Putamen (tissue), 1 donor: ENCODE results near the gene WWOX.

ENCODE experiments used
- DNase-seq: peaks from one replicate; pipeline ENCODE4 v3.0.0-alpha.2; 2016; ENCODE audit warnings: low spot score

The WWOX gene

GRCh38 chr16:78228704-78229103 lies 129.2 kb downstream of the WWOX start:
- no peak for DNase-seq

GRCh38 chr16:78230832-78231231 lies 131.4 kb downstream of the WWOX start:
- no peak for DNase-seq

- DNase-seq: peak; percentile 83
Observed at GRCh38 chr16:78235168-78235800, 135.8 kb downstream of the WWOX start.

- DNase-seq: no peak
Observed at GRCh38 chr16:78235876-78236275, 136.4 kb downstream of the WWOX start.

GRCh38 chr16:78237841-78238240 lies 138.4 kb downstream of the WWOX start:
- no peak for DNase-seq

- DNase-seq: no peak
Observed at GRCh38 chr16:78240459-78241222, 141.2 kb downstream of the WWOX start.

- DNase-seq: no peak
Observed at GRCh38 chr16:78242239-78242630, 142.8 kb downstream of the WWOX start.

GRCh38 chr16:78244131-78244895 lies 144.9 kb downstream of the WWOX start:
- DNase-seq: no peak

GRCh38 chr16:78246559-78246958 lies 147.1 kb downstream of the WWOX start:
- no peak for DNase-seq

- DNase-seq: no peak
Observed at GRCh38 chr16:78249056-78249455, 149.6 kb downstream of the WWOX start.

- DNase-seq: no peak
Observed at GRCh38 chr16:78249832-78250231, 150.4 kb downstream of the WWOX start.

GRCh38 chr16:78251115-78251514 lies 151.7 kb downstream of the WWOX start:
- DNase-seq: no peak

GRCh38 chr16:78252757-78253156 lies 153.3 kb downstream of the WWOX start:
- DNase-seq: no peak

GRCh38 chr16:78254841-78255240 lies 155.4 kb downstream of the WWOX start:
- no peak for DNase-seq

- no peak for DNase-seq
Observed at GRCh38 chr16:78256686-78257375, 157.4 kb downstream of the WWOX start.

GRCh38 chr16:78257376-78257728 lies 157.9 kb downstream of the WWOX start:
- DNase-seq: no peak

GRCh38 chr16:78258375-78259065 lies 159.1 kb downstream of the WWOX start:
- DNase-seq: no peak

- no peak for DNase-seq
Observed at GRCh38 chr16:78259873-78260272, 160.4 kb downstream of the WWOX start.

GRCh38 chr16:78264642-78265041 lies 165.2 kb downstream of the WWOX start:
- no peak for DNase-seq

GRCh38 chr16:78269256-78269655 lies 169.8 kb downstream of the WWOX start:
- no peak for DNase-seq

GRCh38 chr16:78271981-78272380 lies 172.5 kb downstream of the WWOX start:
- no peak for DNase-seq

GRCh38 chr16:78274771-78275170 lies 175.3 kb downstream of the WWOX start:
- no peak for DNase-seq
